OCI-M2 (cell line): ENCODE data around the gene SLC31A2.
A peak's percentile ranks its signal among the peaks of the same experiment; 100 is the strongest.
"Not testable (repeated sequence)": the region's sequence is repeated elsewhere in the genome, so short reads cannot be mapped to it uniquely, and the experiment has no call there.

Experiments
- DNase-seq: peaks from one replicate; lab custom pipeline; 2025; ENCODE audit not compliant: unreplicated experiment; lab: John Stamatoyannopoulos, UW

SLC31A2 gene, protein sequence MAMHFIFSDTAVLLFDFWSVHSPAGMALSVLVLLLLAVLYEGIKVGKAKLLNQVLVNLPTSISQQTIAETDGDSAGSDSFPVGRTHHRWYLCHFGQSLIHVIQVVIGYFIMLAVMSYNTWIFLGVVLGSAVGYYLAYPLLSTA

DNA sequence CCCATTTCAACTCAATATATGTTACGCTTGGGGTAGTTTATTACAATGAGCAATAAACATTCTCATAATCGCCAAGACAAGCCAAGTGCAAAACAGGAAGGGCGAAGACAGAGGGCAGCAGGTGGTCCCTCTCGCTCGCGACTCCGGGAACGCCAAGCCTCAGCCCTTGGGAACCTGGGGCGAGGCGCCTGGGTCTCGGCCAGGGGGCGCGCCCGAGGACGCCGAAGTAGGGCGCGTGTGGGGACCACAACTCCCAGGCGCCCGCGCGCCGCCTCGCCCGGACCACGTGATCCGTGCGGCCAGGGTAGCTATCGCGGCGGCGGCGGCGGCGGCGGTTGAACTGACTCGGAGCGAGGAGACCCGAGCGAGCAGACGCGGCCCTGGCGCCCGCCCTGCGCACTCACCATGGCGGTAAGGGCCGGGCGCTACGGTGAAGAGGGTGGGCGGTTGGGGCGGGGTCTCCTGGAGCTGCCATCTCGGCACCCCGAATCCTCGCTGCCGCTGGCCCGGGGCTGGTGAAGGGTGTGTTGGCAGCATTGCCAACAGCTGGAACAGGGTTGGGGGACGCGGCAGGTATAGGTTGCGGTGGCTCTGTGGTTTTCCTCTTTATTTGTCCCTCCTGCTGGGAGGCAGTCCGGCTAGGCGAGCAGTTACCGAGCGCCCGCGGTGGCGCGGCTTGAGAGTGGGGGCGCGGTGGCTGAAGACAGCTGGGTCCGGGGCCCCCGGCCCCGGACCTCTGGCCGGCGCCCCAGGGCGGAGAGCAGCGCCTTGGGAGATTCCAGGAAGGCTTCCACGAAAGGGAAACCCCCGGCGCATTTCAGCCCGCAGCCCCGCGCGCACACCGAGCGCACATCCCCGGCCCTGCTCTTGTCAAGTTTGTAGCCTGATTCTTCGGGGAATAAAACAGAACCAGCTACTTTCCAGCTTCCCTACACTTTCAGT, at the start of gene SLC31A2:
Gene SLC31A2, plus strand, starts transcription at position 338 of the 942 bp plus-strand sequence. Its CDS starts 68 bp downstream, at position 406.
- peak; percentile 40 for DNase-seq

DNA sequence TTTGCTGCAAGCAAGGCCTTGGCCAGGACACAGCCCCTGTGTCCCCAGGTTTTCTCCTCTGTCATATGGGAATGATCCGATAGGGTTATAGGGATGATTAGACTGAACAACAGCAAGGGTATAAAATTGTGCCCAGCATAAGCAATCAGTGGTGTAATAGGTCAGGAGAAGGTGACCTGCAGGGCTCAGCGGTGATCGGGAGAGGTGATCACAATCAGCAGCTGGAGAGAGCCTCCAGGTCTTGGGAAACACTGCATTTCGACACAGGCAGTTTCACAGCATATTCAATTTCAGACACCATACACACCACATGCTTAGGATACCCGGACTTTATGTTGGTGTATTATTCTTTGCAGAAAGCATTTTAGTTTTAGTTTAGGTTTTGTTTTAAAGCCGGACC, 45.5 kb upstream of the SLC31A2 start:
- not testable (repeated sequence) for DNase-seq

DNA sequence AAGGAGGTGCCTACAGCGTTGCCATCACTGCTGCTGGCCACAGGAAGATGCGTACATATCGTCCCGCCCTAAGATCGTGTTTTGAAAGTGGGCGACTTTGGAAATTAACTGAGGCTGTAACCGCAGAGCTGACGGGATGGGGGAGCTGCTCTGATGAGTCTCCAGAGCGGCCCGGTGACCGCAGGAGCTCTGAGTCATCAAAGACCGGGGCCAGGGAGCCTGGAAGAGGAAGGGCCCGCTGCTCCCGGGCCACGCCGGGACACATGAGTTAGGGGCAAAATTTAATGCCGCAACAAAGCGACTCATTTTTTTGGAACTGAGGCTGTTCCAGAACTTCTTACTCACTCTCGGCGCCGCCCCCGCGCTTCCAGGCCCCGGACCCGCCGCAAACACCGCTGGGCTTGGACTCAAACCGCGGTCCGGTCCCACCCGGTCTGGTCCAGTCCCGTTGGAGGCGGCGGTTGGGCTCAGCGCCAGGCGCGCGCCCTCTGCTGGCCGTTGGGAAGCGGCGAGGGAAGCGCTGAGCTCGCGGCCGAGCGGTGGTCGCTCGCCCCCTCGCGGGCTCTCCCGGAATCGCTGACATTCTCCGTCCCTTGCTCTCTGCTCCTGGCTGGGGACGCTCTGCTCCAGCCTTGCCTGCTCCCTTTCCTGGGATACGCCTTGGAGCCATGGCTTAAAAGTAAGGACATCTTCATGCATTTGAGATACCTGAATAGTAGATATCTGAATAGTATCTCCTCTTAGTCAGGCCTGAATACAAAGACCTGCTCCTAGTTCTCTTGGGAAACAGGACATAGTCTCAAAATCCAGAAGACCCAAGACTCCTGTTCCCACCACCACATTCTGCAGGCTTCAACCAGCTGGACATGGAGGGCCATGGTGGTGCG, 39.5 kb upstream of the SLC31A2 start:
- not testable (repeated sequence) for DNase-seq

DNA sequence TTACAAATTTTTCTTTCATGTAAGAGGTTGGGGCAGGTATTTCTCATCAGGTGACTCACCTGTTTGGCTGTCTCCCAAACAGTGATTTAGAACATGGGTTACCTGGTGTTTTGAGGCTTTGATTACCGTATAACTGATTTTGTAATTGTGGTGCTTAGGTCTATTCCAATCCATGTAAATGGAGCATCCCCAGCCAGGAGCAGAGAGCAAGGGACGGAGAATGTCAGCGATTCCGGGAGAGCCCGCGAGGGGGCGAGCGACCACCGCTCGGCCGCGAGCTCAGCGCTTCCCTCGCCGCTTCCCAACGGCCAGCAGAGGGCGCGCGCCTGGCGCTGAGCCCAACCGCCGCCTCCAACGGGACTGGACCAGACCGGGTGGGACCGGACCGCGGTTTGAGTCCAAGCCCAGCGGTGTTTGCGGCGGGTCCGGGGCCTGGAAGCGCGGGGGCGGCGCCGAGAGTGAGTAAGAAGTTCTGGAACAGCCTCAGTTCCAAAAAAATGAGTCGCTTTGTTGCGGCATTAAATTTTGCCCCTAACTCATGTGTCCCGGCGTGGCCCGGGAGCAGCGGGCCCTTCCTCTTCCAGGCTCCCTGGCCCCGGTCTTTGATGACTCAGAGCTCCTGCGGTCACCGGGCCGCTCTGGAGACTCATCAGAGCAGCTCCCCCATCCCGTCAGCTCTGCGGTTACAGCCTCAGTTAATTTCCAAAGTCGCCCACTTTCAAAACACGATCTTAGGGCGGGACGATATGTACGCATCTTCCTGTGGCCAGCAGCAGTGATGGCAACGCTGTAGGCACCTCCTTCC, 37.9 kb upstream of the SLC31A2 start:
- not testable (repeated sequence) for DNase-seq

DNA sequence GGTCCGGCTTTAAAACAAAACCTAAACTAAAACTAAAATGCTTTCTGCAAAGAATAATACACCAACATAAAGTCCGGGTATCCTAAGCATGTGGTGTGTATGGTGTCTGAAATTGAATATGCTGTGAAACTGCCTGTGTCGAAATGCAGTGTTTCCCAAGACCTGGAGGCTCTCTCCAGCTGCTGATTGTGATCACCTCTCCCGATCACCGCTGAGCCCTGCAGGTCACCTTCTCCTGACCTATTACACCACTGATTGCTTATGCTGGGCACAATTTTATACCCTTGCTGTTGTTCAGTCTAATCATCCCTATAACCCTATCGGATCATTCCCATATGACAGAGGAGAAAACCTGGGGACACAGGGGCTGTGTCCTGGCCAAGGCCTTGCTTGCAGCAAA, 32.0 kb upstream of the SLC31A2 start:
- not testable (repeated sequence) for DNase-seq

DNA sequence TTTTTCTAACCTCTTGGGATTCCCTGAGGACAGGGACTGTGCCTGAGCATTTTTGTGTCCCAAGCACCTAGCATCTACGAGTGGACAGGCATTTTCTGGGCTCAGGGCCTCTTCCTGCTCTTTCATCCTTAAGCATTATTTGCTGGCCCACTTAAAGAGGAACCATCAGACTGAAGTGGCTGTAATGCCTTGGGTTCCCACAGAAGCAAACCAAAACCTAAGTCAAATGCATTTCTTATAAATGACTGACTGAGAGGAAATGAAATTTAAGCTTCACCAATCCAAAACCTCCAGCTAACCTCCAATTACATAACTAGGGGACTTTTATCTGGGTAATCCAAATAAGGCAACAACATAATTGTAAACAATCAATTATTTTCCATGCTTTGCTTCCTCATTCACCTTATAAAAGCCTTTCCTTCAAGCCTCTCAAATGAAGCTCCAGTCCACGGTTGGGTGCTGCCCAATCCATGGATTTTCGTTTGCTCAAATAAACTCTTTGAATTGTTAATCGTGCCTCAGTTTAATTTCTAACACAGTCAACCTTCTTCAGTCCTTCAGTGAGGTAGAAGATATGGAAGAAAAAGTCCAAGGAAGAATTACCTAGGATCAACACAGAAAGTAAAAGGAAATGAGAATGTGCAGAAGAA, 25.3 kb upstream of the SLC31A2 start:
- DNase-seq = no peak

DNA sequence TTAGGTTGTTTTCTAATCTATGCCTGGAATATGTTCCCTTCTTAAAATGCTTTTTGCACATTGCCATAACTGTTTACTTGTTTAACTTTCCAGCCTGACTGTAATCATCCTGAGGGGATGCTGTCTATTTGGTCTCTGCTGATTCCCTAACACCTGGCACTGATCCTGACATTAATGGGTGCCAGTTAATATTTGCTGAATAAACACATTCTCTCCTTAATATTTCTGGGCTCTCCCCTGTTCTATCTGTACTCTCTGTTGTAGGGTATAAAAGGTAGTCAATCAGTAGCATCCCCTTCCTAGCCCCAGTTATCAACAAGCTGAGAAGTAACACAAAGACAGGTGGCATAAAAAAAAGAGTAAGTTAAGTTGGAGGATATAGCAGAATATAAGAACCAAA, 21.3 kb upstream of the SLC31A2 start:
- DNase-seq = no peak

DNA sequence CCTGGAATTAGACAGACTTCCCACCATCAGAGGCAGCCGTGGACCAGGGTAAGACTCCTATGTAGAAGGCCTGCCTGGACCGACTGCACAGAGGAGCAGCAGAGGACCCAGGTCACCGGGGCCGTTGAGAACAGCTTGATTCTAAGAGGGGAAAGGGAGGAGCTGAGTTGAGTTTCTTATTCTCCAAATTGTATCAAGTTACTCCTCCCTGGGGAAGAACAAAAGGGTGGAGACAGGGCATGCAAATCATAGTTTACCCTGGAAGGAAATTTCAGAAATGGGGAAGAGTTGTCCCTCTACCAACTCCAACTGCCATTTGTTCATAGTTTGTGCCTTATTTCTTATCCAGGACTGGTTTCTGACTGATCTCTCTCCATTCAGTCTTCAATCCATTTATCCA, 20.9 kb upstream of the SLC31A2 start:
- DNase-seq = no peak

DNA sequence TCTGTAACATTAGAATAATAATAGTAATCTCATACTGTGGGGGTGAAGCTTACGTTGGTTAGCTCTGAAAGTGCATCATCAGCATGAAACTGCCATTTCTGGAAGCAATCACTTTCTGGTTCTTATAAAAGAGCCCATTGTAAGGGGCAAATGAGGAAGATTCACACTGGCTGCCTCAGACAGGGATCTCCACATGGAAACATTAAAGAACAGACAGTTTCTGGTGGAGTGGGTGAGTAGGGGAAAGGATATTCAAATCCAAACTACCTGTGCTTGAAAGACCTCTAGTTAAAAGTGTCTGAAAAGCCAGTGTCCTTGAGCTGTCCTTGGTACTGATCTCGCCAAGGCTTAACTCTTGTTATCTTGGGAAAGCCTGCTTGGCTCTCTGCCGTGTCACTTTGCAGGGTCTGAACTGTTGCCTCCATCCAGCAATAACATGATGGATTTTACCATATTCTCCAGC, 19.1 kb upstream of the SLC31A2 start:
- no peak for DNase-seq

DNA sequence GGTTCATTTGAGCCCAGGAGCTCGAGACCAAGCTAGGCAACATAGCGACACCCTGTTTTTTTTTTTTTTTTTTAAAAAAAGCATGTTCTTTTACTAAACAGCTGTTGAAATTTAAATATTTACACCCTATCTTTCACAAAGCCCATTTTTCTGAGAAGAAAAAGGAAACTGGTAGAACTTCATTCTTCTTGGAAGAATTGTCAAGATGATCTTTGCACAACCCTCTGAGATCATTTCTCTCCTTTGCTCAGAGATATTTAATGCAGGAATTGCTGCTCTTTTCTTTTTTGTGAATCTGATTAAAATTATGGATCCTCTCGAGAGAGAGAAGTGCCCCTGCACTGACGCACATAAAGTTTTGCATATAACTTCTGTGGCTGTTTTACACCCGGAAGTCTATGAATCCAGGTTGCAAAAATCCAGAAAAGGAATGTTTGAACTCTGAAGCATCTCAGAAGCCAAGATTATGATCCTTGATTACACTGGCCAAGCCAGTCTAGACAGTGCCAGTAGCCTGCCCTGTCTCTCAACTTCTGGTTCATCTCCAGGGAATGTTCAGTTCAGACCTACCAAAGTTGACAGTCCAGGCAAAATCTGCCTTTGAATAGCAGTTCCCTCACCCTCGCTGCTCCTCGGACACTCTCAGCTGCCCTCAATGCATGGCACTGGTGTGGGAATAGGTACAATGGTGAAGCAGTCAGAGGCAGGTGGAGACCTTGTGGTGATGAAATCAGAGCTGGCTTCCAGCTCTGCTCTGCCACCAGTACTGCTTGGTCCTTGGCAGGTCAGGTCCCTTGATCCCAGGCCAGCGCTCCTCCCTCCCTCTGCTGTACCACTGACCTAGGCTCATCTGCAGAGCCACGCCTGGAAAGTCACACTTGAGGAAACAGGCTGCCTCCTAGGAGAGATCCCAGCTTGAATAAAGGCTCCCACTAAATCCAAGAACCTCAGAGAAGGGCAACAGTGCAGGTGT, 13.3 kb upstream of the SLC31A2 start:
- DNase-seq = no peak

DNA sequence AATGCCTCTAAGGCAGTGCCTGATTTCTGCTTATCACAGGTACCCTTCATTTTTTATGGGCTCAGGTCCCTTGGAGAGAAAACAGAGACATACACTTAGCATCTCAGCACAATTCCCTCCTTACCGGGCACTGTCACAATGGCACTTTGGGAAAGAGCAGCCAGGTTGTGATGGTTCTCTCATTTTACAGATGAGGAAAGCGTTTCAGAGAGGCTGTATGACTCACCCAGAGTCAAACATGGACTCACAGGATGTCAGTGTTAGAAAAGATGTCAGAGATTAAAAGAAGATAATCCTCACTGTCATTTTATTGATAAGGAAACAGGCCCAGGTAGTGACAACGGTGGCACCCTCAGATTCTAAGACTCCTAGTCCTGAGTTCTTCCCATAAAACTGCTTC, 12.0 kb upstream of the SLC31A2 start:
- DNase-seq = no peak

DNA sequence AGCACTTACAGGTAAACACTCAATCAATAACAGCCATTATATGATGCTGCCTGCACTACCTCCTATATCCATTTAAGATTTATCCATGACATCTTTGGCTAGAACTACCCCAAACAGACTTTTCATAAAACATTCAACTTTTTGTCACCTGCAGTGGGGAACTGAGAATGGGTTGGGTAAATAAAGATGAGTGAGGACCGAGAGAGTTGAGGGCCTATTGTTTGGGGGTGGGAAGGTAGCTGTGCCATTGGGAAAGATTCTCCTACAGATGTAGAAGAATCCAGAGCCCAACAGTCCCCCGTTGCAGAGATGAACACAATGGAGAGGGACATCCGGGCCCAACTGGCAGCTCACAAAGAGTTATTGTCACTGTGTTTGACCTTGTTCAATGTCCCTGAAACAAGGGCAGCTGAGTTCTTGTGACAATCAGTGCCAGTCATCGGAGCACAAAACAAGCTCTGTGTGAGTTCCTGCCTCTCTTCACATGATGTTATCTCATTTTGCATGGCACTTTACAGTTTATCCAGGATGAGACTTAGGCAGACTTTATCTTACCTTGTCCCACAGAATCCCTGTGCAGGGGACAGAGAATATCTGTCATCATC, 11.5 kb upstream of the SLC31A2 start:
- no peak for DNase-seq

DNA sequence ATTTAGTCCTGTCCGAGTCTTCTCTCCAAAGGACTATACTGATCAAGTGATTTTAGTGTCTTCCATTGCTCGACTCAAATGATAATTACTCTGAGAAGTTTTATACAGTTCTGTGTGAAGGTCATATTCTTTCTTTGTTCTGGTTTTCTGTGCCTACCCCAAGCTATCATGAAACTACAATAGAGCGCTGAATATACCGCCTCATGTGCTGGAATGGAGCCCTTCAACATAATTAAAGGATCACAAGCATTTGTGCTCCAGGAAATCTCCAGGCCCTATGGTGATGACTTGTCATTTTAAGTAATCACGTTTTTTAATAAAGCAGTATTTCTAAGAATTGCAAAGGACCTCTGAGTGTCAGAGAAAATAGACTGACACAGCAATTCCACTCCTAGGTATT, 10.9 kb upstream of the SLC31A2 start:
- DNase-seq = no peak

DNA sequence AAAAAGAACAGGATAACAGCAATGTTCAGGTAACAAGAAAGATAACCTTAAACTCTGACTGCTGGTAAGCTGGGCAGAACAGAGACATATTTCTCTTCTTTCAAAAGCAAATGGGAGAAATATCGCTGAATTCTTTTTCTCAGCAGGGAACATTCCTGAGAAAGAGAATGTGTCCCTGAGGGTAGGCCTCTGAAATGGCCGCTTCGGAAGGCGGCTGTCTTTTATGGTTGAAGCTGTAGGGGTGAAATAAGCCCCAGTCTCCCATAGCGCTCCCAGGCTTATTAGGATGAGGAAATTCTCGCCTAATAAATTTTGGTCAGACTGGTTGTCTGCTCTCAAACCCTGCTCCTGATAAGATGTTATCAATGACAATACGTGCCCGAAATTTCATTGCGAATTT, 9.9 kb upstream of the SLC31A2 start:
- not testable (repeated sequence) for DNase-seq

DNA sequence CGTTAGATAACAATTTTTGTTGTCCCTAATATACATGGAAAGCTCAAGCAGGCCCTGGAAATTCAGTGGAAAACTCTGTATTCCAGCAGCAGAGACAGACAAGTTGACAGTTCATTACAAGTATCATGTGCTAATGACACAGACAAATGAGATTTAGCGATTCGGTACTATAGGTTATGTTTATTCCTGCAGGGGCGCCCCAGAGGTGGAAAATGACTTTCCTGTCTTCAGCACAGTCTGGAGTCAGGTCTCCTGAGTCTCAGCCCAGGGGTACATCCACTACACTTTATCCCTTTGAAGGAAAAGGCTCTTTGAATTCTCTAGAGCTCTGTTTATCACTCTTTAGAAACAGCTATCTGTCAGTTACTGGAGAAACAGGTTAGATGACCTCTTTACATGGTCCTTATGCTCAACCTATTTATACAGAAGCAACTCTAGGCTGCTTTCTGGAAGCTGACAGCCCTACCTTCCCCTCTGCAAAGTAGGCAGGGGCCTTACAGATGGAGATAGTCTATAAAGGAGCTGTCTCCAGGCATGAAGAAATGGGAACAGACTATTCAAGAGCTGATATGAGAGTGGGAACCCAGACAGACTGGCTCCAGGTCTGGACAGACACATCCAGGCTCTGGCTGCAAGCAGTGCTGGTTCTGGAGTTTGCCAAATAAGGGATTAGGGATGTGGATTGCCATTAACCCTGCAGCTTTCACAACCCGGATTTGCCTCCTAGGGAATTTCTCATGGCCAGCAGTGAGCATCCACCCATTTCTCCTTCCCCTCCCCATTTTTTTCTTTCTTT, 7.2 kb upstream of the SLC31A2 start:
- no peak for DNase-seq

DNA sequence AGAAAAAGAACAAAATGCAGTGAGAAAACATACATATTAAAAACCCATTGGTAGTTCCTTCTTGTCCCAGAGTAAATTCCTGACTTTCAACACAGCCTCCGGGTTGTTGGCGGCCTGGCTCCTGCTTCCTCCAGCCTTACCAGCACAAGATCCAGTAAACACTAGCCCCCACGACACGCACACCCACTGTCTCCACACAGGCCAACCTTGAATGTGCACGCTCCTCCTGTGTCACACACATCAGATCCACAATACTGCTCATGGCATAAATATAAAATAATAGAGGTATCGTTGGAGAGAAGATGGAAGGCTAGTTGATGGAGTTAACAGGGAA, 2.5 kb upstream of the SLC31A2 start:
- no peak for DNase-seq

DNA sequence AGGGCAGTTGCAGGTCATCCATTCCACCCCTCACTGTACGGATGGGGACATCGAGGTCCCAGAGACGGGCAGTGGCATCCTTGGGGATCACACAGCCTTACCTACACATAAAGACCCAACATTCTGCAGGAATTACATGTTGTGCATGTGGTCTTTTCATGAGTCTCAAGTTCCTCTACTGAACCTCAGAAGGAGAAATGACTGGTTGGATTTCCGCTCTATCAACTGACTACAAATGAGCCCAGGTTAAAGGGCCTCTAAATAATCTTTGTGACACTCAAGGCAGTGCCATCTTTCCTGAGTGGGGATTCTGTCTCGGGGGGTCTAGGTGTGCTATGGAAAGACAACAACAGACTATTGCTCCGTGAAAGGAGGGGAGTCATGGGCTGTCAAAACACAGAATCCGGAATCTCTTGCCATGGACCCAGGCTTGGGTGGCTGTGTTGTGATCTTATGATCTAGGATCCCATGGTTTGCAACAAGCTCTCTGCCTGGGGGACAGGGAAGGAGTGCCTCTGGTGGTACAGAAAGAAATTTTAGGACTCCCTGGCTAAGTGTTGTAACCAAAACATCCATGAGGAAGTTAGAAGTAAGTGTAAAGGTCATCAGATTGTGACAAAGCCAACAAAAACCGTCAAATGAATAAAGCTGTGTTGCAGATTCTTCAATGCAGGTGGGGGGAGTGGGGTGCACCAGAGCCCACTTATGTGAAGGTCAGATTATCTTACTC, 1.9 kb upstream of the SLC31A2 start:
- DNase-seq = no peak
